ENCODE measurements around the gene MCTP1. TPM values are rescaled to one million over a fixed set of nuclear protein-coding genes. Genes with fewer than 3 reads are reported as not detected.
A peak's percentile ranks its signal among the peaks of the same experiment; 100 is the strongest.
"Not testable (repeated sequence)": the region's sequence is repeated elsewhere in the genome, so short reads cannot be mapped to it uniquely, and the experiment has no call there.

The MCTP1 gene
- total and polyA plus RNA-seq, 9 donors: 4.3 to 11.0 (median 7.3) TPM

GRCh38 chr5:94959279-94959678, 325.6 kb downstream of the MCTP1 start:
- not testable (repeated sequence) for H3K9me3 ChIP-seq (replicated peaks; ENCODE audit: control insufficient read depth, low read depth, low read length); H3K36me3 ChIP-seq (ENCODE audit: control insufficient read depth, insufficient read depth, low read length); DNase-seq; H3K27ac ChIP-seq (ENCODE audit: low read length); H3K4me1 ChIP-seq (ENCODE audit: control insufficient read depth, insufficient read depth, low read length); H3K4me3 ChIP-seq (ENCODE audit: low read length); H3K27me3 ChIP-seq (ENCODE audit: control insufficient read depth, insufficient read depth, low read length)
- no CpG with 5 or more reads among the region's 2 CpGs for WGBS (ENCODE audit: insufficient coverage)

- H3K36me3 ChIP-seq (ENCODE audit: control insufficient read depth, insufficient read depth, low read length): no peaks in the 10 kb centered on the region
- no peaks in the 10 kb centered on the region for H3K27me3 ChIP-seq (ENCODE audit: control insufficient read depth, insufficient read depth, low read length)
- no peak overlapping the region for H3K4me3 ChIP-seq (ENCODE audit: low read length)
- no peaks in the 10 kb centered on the region for H3K9me3 ChIP-seq (replicated peaks; ENCODE audit: control insufficient read depth, low read depth, low read length)
- WGBS (ENCODE audit: insufficient coverage): 75% methylated on average over 2 of the region's 2 CpGs
- peak; percentile 15 for DNase-seq
- no peak overlapping the region for H3K27ac ChIP-seq (ENCODE audit: low read length)
- no peaks in the 10 kb centered on the region for H3K4me1 ChIP-seq (ENCODE audit: control insufficient read depth, insufficient read depth, low read length)
These were observed 339.2 kb downstream of the MCTP1 start for GRCh38 chr5:94945656-94946055.

GRCh38 chr5:94944160-94944559, 340.7 kb downstream of the MCTP1 start:
- Histone ChIP-seq H3K4me1 (ENCODE audit: control insufficient read depth, insufficient read depth, low read length) (no peaks in the 10 kb centered on the region), H3K36me3 (ENCODE audit: control insufficient read depth, insufficient read depth, low read length) (no peaks in the 10 kb centered on the region), H3K4me3 (ENCODE audit: low read length) (no peak overlapping the region), H3K9me3 (replicated peaks; ENCODE audit: control insufficient read depth, low read depth, low read length) (no peaks in the 10 kb centered on the region), H3K27ac (ENCODE audit: low read length) (no peak overlapping the region), H3K27me3 (ENCODE audit: control insufficient read depth, insufficient read depth, low read length) (no peaks in the 10 kb centered on the region)
- DNase-seq: no peak

- H3K4me1 ChIP-seq (ENCODE audit: control insufficient read depth, insufficient read depth, low read length): no peaks in the 10 kb centered on the region
- no CpG with 5 or more reads among the region's 1 CpG for WGBS (ENCODE audit: insufficient coverage)
- H3K4me3 ChIP-seq (ENCODE audit: low read length): no peak overlapping the region
- DNase-seq: no peak
- no peaks in the 10 kb centered on the region for H3K9me3 ChIP-seq (replicated peaks; ENCODE audit: control insufficient read depth, low read depth, low read length)
- H3K27me3 ChIP-seq (ENCODE audit: control insufficient read depth, insufficient read depth, low read length): no peaks in the 10 kb centered on the region
- H3K27ac ChIP-seq (ENCODE audit: low read length): no peak overlapping the region
- no peaks in the 10 kb centered on the region for H3K36me3 ChIP-seq (ENCODE audit: control insufficient read depth, insufficient read depth, low read length)
These were observed 343.7 kb downstream of the MCTP1 start for GRCh38 chr5:94941122-94941755.

GRCh38 chr5:94932259-94932658, 352.6 kb downstream of the MCTP1 start:
- Histone ChIP-seq H3K36me3 (ENCODE audit: control insufficient read depth, insufficient read depth, low read length) (no peaks in the 10 kb centered on the region), H3K9me3 (replicated peaks; ENCODE audit: control insufficient read depth, low read depth, low read length) (no peaks in the 10 kb centered on the region), H3K4me1 (ENCODE audit: control insufficient read depth, insufficient read depth, low read length) (no peaks in the 10 kb centered on the region), H3K27me3 (ENCODE audit: control insufficient read depth, insufficient read depth, low read length) (no peaks in the 10 kb centered on the region), H3K4me3 (ENCODE audit: low read length) (no peak overlapping the region), H3K27ac (ENCODE audit: low read length) (no peak overlapping the region)
- no peak for DNase-seq
- WGBS (ENCODE audit: insufficient coverage): no CpG with 5 or more reads among the region's 2 CpGs

GRCh38 chr5:94928891-94929290, 356.0 kb downstream of the MCTP1 start:
- Histone ChIP-seq H3K36me3 (ENCODE audit: control insufficient read depth, insufficient read depth, low read length) (no peaks in the 10 kb centered on the region), H3K9me3 (replicated peaks; ENCODE audit: control insufficient read depth, low read depth, low read length) (no peaks in the 10 kb centered on the region), H3K4me1 (ENCODE audit: control insufficient read depth, insufficient read depth, low read length) (no peaks in the 10 kb centered on the region), H3K27ac (ENCODE audit: low read length) (no peak overlapping the region), H3K4me3 (ENCODE audit: low read length) (no peak overlapping the region), H3K27me3 (ENCODE audit: control insufficient read depth, insufficient read depth, low read length) (no peaks in the 10 kb centered on the region)
- no CpG with 5 or more reads among the region's 6 CpGs for WGBS (ENCODE audit: insufficient coverage)
- DNase-seq: no peak

DNA sequence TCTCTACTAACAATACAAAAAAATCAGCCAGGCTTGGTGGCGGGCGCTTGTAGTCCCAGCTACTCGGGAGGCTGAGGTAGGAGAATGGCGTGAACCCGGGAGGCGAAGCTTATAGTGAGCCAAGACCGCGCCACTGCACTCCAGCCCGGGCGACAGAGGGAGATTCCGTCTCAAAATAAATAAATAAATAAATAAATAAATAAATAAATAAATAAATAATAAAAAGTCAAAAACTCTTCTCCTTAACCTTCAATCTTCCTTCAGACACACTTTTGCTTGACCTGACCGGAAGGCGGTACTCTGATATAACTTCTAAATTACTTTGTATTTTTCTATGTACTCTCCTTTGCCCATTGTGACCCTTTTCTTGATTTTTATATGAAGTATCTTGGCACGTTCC, 364.3 kb downstream of the MCTP1 start:
- H3K4me1 ChIP-seq (ENCODE audit: control insufficient read depth, insufficient read depth, low read length): no peaks in the 10 kb centered on the region
- no peak overlapping the region for H3K4me3 ChIP-seq (ENCODE audit: low read length)
- H3K27me3 ChIP-seq (ENCODE audit: control insufficient read depth, insufficient read depth, low read length): no peaks in the 10 kb centered on the region
- no peaks in the 10 kb centered on the region for H3K36me3 ChIP-seq (ENCODE audit: control insufficient read depth, insufficient read depth, low read length)
- no peaks in the 10 kb centered on the region for H3K9me3 ChIP-seq (replicated peaks; ENCODE audit: control insufficient read depth, low read depth, low read length)
- no peak overlapping the region for H3K27ac ChIP-seq (ENCODE audit: low read length)
- no peak for DNase-seq
- no CpG with 5 or more reads among the region's 14 CpGs for whole genome bisulfite sequencing (ENCODE audit: insufficient coverage)

- Histone ChIP-seq H3K27me3 (ENCODE audit: control insufficient read depth, insufficient read depth, low read length) (no peaks in the 10 kb centered on the region), H3K4me1 (ENCODE audit: control insufficient read depth, insufficient read depth, low read length) (no peaks in the 10 kb centered on the region), H3K27ac (ENCODE audit: low read length) (no peak overlapping the region), H3K4me3 (ENCODE audit: low read length) (no peak overlapping the region), H3K9me3 (replicated peaks; ENCODE audit: control insufficient read depth, low read depth, low read length) (no peaks in the 10 kb centered on the region), H3K36me3 (ENCODE audit: control insufficient read depth, insufficient read depth, low read length) (no peaks in the 10 kb centered on the region)
- WGBS (ENCODE audit: insufficient coverage): no CpG with 5 or more reads among the region's 2 CpGs
- DNase-seq: no peak
These were observed 368.3 kb downstream of the MCTP1 start for GRCh38 chr5:94916619-94917018.

DNA sequence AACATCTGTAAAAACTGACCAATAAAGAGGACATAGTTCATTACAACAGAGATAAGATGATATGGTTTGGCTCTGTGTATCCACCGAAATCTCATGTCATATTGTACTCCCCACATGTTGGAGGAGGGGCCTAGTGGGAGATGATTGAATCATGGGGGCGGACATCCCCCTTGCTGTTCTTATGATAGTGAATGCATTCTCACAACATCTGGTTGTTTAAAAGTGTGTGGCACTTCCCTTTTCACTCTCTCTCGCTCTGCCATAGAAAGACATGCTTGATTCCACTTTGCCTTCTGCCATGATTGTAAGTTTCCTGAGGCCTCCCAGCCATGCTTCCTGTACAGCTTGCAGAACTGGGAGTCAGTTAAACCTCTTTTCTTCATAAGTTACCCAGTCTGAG, 373.6 kb downstream of the MCTP1 start:
- no peak for DNase-seq
- no peaks in the 10 kb centered on the region for H3K4me1 ChIP-seq (ENCODE audit: control insufficient read depth, insufficient read depth, low read length)
- no peaks in the 10 kb centered on the region for H3K36me3 ChIP-seq (ENCODE audit: control insufficient read depth, insufficient read depth, low read length)
- H3K27me3 ChIP-seq (ENCODE audit: control insufficient read depth, insufficient read depth, low read length): no peaks in the 10 kb centered on the region
- H3K9me3 ChIP-seq (replicated peaks; ENCODE audit: control insufficient read depth, low read depth, low read length): no peaks in the 10 kb centered on the region
- WGBS (ENCODE audit: insufficient coverage): no CpG with 5 or more reads among the region's 3 CpGs
- no peak overlapping the region for H3K4me3 ChIP-seq (ENCODE audit: low read length)
- no peak overlapping the region for H3K27ac ChIP-seq (ENCODE audit: low read length)

GRCh38 chr5:94910721-94911120, 374.2 kb downstream of the MCTP1 start:
- Histone ChIP-seq H3K4me3 (ENCODE audit: low read length) (no peak overlapping the region), H3K27me3 (ENCODE audit: control insufficient read depth, insufficient read depth, low read length) (no peaks in the 10 kb centered on the region), H3K27ac (ENCODE audit: low read length) (no peak overlapping the region), H3K9me3 (replicated peaks; ENCODE audit: control insufficient read depth, low read depth, low read length) (no peaks in the 10 kb centered on the region), H3K4me1 (ENCODE audit: control insufficient read depth, insufficient read depth, low read length) (no peaks in the 10 kb centered on the region), H3K36me3 (ENCODE audit: control insufficient read depth, insufficient read depth, low read length) (no peaks in the 10 kb centered on the region)
- no peak for DNase-seq

- WGBS (ENCODE audit: insufficient coverage): no CpG with 5 or more reads among the region's 2 CpGs
- no peaks in the 10 kb centered on the region for H3K4me1 ChIP-seq (ENCODE audit: control insufficient read depth, insufficient read depth, low read length)
- no peak overlapping the region for H3K4me3 ChIP-seq (ENCODE audit: low read length)
- no peak overlapping the region for H3K27ac ChIP-seq (ENCODE audit: low read length)
- H3K27me3 ChIP-seq (ENCODE audit: control insufficient read depth, insufficient read depth, low read length): no peaks in the 10 kb centered on the region
- H3K36me3 ChIP-seq (ENCODE audit: control insufficient read depth, insufficient read depth, low read length): no peaks in the 10 kb centered on the region
- DNase-seq: peak; percentile 17
- no peaks in the 10 kb centered on the region for H3K9me3 ChIP-seq (replicated peaks; ENCODE audit: control insufficient read depth, low read depth, low read length)
These were observed 375.9 kb downstream of the MCTP1 start for GRCh38 chr5:94908889-94909480.

Data from muscle of leg (tissue), 11 donors.